ENCODE data around the gene FMNL2.

The FMNL2 gene

GRCh38 chr2:152394326-152394725 is 59.4 kb downstream of the FMNL2 start:
- DNase-seq (ENCODE audit: insufficient read length, low spot score) (no peak), FAIRE-seq (no peak)
- TF ChIP-seq, protein P1, sequence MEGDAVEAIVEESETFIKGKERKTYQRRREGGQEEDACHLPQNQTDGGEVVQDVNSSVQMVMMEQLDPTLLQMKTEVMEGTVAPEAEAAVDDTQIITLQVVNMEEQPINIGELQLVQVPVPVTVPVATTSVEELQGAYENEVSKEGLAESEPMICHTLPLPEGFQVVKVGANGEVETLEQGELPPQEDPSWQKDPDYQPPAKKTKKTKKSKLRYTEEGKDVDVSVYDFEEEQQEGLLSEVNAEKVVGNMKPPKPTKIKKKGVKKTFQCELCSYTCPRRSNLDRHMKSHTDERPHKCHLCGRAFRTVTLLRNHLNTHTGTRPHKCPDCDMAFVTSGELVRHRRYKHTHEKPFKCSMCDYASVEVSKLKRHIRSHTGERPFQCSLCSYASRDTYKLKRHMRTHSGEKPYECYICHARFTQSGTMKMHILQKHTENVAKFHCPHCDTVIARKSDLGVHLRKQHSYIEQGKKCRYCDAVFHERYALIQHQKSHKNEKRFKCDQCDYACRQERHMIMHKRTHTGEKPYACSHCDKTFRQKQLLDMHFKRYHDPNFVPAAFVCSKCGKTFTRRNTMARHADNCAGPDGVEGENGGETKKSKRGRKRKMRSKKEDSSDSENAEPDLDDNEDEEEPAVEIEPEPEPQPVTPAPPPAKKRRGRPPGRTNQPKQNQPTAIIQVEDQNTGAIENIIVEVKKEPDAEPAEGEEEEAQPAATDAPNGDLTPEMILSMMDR (IDR thresholded peaks at IDR 0.05; ENCODE audit: insufficient read depth, missing control alignments) = no peak

- FAIRE-seq = no peak
- DNase-seq (ENCODE audit: insufficient read length, low spot score) = no peak
- TF ChIP-seq, protein P1 (IDR thresholded peaks at IDR 0.05; ENCODE audit: insufficient read depth, missing control alignments) = no peak
Measured at GRCh38 chr2:152395103-152395502, 60.1 kb downstream of the FMNL2 start.

DNA sequence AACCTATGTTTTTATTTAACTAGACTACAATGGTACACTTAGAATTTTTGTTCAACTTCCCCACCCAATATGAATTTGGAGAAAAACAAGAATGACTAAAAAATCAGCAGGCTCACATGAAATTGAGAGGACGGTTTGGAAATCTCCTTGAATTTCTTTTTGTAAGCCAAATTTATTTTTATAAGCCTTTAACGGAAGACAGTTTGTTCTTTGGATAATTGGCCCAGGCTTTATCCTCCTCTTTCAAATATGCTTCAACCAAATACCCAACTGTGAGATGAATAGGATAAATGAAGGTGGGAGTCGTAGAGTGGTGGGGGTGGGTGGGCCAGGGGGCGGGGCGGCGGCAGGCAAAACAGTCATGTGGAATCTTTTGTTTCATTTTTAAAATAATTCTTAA is 60.6 kb downstream of the FMNL2 start:
- DNase-seq (ENCODE audit: insufficient read length, low spot score) (no peak), FAIRE-seq (no peak)
- TF ChIP-seq, protein P1 (IDR thresholded peaks at IDR 0.05; ENCODE audit: insufficient read depth, missing control alignments) = no peak

- FAIRE-seq (no peak), DNase-seq (ENCODE audit: insufficient read length, low spot score) (no peak)
- TF ChIP-seq, protein P1 (IDR thresholded peaks at IDR 0.05; ENCODE audit: insufficient read depth, missing control alignments) = no peak
Measured at GRCh38 chr2:152396051-152396511, 61.1 kb downstream of the FMNL2 start.

- TF ChIP-seq, protein P1 (IDR thresholded peaks at IDR 0.05; ENCODE audit: insufficient read depth, missing control alignments) = no peak
- DNase-seq (ENCODE audit: insufficient read length, low spot score) (no peak), FAIRE-seq (no peak)
Measured at GRCh38 chr2:152396763-152397162, 61.8 kb downstream of the FMNL2 start.

GRCh38 chr2:152399003-152399402 is 64.0 kb downstream of the FMNL2 start:
- TF ChIP-seq, protein P1 (IDR thresholded peaks at IDR 0.05; ENCODE audit: insufficient read depth, missing control alignments) = no peak
- DNase-seq (ENCODE audit: insufficient read length, low spot score) = no peak
- no peak for FAIRE-seq

DNA sequence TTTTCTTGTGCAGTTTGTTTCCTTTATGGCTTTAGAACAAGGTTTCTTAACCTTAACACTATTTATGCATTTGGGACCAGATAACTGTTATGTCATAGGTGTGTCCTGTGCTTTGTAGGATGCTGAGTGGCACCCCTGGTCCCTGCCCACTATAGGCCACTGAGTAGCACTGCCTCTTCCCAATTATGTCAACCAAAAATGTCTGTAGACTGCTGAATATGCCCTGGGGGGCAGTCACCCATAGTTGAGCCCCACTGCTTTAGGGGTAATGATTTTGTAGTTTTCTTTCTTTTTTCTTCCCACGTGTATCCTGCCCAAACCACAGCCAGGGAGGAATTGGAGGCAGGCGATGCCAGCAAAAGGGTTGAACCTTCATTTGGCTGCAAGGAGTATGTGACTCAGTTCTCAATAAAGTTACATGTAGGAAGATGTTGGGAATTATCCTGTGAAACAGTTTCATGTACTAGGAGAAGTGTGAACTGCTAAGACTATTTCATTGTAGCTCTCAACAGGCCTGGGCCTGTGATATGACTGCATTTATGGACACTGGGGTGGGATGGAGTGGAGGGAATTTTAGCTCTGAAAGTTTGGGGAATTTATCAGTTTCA is 65.7 kb downstream of the FMNL2 start:
- DNase-seq (ENCODE audit: insufficient read length, low spot score) (no peak), FAIRE-seq (no peak)
- TF ChIP-seq, protein P1 (IDR thresholded peaks at IDR 0.05; ENCODE audit: insufficient read depth, missing control alignments) = no peak
